Measurements from ENCODE around the gene KATNAL1. TPM values are rescaled to one million over a fixed set of nuclear protein-coding genes. Genes with fewer than 3 reads are reported as not detected.

Gene KATNAL1
- total and polyA plus RNA-seq, 10 of the 15 experiments (the other 5 are each of a cell fraction or from before 2014, with no cell fraction given): 6.5 to 18.7 (median 11.7) TPM

- ATAC-seq (peak; percentile 70), DNase-seq (ENCODE audit: low read depth, low spot score) (peak; percentile 63), FAIRE-seq (no peak)
- Histone ChIP-seq H4K20me1 (ENCODE audit: control insufficient read depth, insufficient read depth) (no peaks in the 10 kb centered on the region), H3K4me2 (ENCODE audit: control insufficient read depth, insufficient read depth) (0 out of 2 replicates have a peak overlapping the region, but pooled peaks have one; percentile 34), H3K9me3 (replicated peaks; ENCODE audit: control insufficient read depth, insufficient read depth, low read length) (no peaks in the 10 kb centered on the region; the same call in 2 of the 3 replicates), H2AFZ (ENCODE audit: control insufficient read depth, low read depth, low read length) (no peak overlapping the region; the same call in 1 of the 2 replicates), H3K4me3 (no peak overlapping the region), H3K79me2 (ENCODE audit: control insufficient read depth, insufficient read depth, low read length) (no peaks in the 10 kb centered on the region), H3K27ac (ENCODE audit: control insufficient read depth, insufficient read depth) (peak overlapping the region; percentile 70), H3K27me3 (replicated peaks in 1 of 2; ENCODE audit: control insufficient read depth in 2 of 2, insufficient read depth in 2 of 2, low read length in 1 of 2) (no peaks in the 10 kb centered on the region), H3K4me1 (ENCODE audit: control insufficient read depth, insufficient read depth, low read length) (peaks cover 34% of the 10 kb centered on the region), H3K36me3 (ENCODE audit: control insufficient read depth in 2 of 2, insufficient read depth in 2 of 2, low read length in 1 of 2) (no peaks in the 10 kb centered on the region), H3K9ac (ENCODE audit: control insufficient read depth, insufficient read depth, low read length) (no peak overlapping the region)
- ChIA-PET CTCF (interaction anchor here (0.7 to 2.8 kb wide), 4 partner anchors 10 to 142 kb away, joined by 3 to 11 read pairs (median 4); no protein-coding TSS in a partner anchor), POLR2A (interaction anchor here (0.7 to 1.9 kb wide), 6 partner anchors 35 to 250 kb away, joined by 3 to 8 read pairs (median 4); no protein-coding TSS in a partner anchor), SMC1A (ENCODE audit: uncharacterized antibody, unreplicated experiment) (interaction anchor here (1.0 to 4.5 kb wide), 18 partner anchors 11 to 250 kb away, joined by 3 to 32 read pairs (median 4); no protein-coding TSS in a partner anchor), RAD21 (ENCODE audit: unreplicated experiment) (interaction anchor here (0.7 to 5.1 kb wide), 12 partner anchors 10 to 178 kb away, joined by 3 to 60 read pairs (median 4); partner anchors contain the start of gene KATNAL1)
- intact Hi-C loops (cut with micrococcal nuclease; ENCODE audit: unreplicated experiment) (loop anchor here (10.0 kb wide), 1 partner anchor 49 kb away; no protein-coding TSS in a partner anchor), in situ Hi-C loops (cut with MboI) (no loop called here)
- BruUV-seq (replicated peaks): no TSS peak
- WGBS (ENCODE audit: insufficient coverage, insufficient replicate concordance, low lambda C conversion rate, missing lambda C conversion rate): 38% methylated on average over 11 of the region's 11 CpGs
- peak; percentile 76; the same call in 1 of the 2 replicates for TF ChIP-seq FOXM1 (IDR thresholded peaks at IDR 0.05; ENCODE audit: low read depth, low read length)
- TF ChIP-seq RUNX3 (IDR thresholded peaks at IDR 0.05; ENCODE audit: low read length): peak; percentile 62; the same call in 1 of the 2 replicates
- TF ChIP-seq ATF2 (IDR thresholded peaks at IDR 0.05; ENCODE audit: low read length): peak; percentile 81
- no peak for TF ChIP-seq MYB (IDR thresholded peaks at IDR 0.05; ENCODE audit: borderline replicate concordance, low read depth, low read length)
- peak; percentile 43 for TF ChIP-seq NBN (IDR thresholded peaks at IDR 0.05)
- TF ChIP-seq ZNF592 (IDR thresholded peaks at IDR 0.05): 0 out of 2 replicates have a peak, but pooled peaks have one; percentile 46
- peak; percentile 66 for TF ChIP-seq EED (IDR thresholded peaks at IDR 0.05; ENCODE audit: low read depth)
- no peak for TF ChIP-seq MTA3 (IDR thresholded peaks at IDR 0.05; ENCODE audit: borderline replicate concordance, low read length)
- 0 out of 2 replicates have a peak, but pooled peaks have one; percentile 33 for TF ChIP-seq NR2F1 (conservative IDR thresholded peaks at IDR 0.05)
- TF ChIP-seq MEF2A (IDR thresholded peaks at IDR 0.05; ENCODE audit: insufficient read depth, low read depth, low read length): 0 out of 2 replicates have a peak, but pooled peaks have one; percentile 32
- peak; percentile 35 for TF ChIP-seq RELA (IDR thresholded peaks at IDR 0.05; ENCODE audit: borderline replicate concordance, partially characterized antibody)
- peak; percentile 15; the same call in 1 of the 2 replicates for TF ChIP-seq TCF12 (IDR thresholded peaks at IDR 0.05; ENCODE audit: low read depth, low read length)
- TF ChIP-seq JUNB (IDR thresholded peaks at IDR 0.05): peak; percentile 93
- TF ChIP-seq STAT3 (IDR thresholded peaks at IDR 0.05; ENCODE audit: low read depth, low read length): 0 out of 2 replicates have a peak, but pooled peaks have one; percentile 22
- TF ChIP-seq EP300 (IDR thresholded peaks at IDR 0.05; ENCODE audit: borderline replicate concordance in 1 of 2, control insufficient read depth in 1 of 2, low read depth in 2 of 2, low read length in 2 of 2): peak; percentile 40 to 57; a peak in 2 of 4 replicates
- TF ChIP-seq CHD1 (IDR thresholded peaks at IDR 0.05; ENCODE audit: low read depth, low read length): no peak
- TF ChIP-seq ETV6 (conservative IDR thresholded peaks at IDR 0.05 in 1 of 2, IDR thresholded peaks at IDR 0.05 in 1 of 2; ENCODE audit: borderline replicate concordance in 1 of 2, low read depth in 1 of 2): no peak; a peak in 1 of 4 replicates
These were observed 113.8 kb downstream of the KATNAL1 start for GRCh38 chr13:30193279-30194234.
